Psoas muscle (tissue), 8 donors: ENCODE data around the gene LDAH. TPM values are rescaled to one million over a fixed set of nuclear protein-coding genes. Genes with fewer than 3 reads are reported as not detected.

Experiments
- ATAC-seq, 4 donors: fragments of 200-7000 bp; cut with Tn5 transposase; one replicate each; pipeline ENCODE4 v1.9.1; 2020; ENCODE audit warnings: moderate library complexity in 3 of 4, mild to moderate bottlenecking in 2 of 4
- DNase-seq, 2 donors: peaks; one replicate each; pipeline ENCODE4 v3.0.0-alpha.2; 2020
- H3K27ac ChIP-seq: fragments of 200-600 bp; one replicate; pipeline ENCODE4 v1.8.0; 2022
- H3K27me3 ChIP-seq, 3 donors: fragments of 200-600 bp in 1 of 3; one replicate each; pipeline versions ENCODE4 v1.6.1 to v1.8.0; 2013 to 2022; ENCODE audit warnings: low read length in 2 of 3, mild to moderate bottlenecking in 2 of 3, moderate library complexity in 1 of 3; ENCODE audit not compliant: insufficient read depth in 3 of 3
- H3K36me3 ChIP-seq, 2 donors: fragments of 200-600 bp in 1 of 2; one replicate each; pipeline versions ENCODE4 v1.6.1 to v1.8.0; 2013 to 2022; ENCODE audit warnings: low read depth in 1 of 2, mild to moderate bottlenecking in 1 of 2, moderate library complexity in 1 of 2; ENCODE audit not compliant: insufficient read depth in 1 of 2
- H3K4me1 ChIP-seq: fragments of 200-600 bp; one replicate; pipeline ENCODE4 v1.8.0; 2022
- H3K4me3 ChIP-seq: fragments of 200-600 bp; one replicate; pipeline ENCODE4 v1.8.0; 2022; ENCODE audit warnings: mild to moderate bottlenecking
- H3K9me3 ChIP-seq: fragments of 200-600 bp; one replicate; pipeline ENCODE4 v1.8.0; 2022
- WGBS, 3 donors: extraction: QIAGEN DNeasy Blood & Tissue Kit; methylation state at CpG; one replicate each; pipeline versions ENCODE4 v1.1.6 to v1.1.7; 2013; 5-methylcytosine and 5-hydroxymethylcytosine counted together
- intact Hi-C, 2 donors: fragments of 100-400 bp; cut with DNase I; formaldehyde crosslinking; loops; one replicate each; pipeline versions ENCODE4 v1.11.0 to v1.14.2; 2022
- polyA plus RNA-seq, 3 donors: library from polyadenylated mRNA; stranded (reverse); fragments of 200-250 nt; gene quantifications; one replicate each; pipeline ENCODE4 v1.2.3, GENCODE V29; 2013
- total RNA-seq, 4 donors: library from RNA; stranded (reverse); fragmentation: NEBNext Ultra II Directional in 2 of 4; extraction: Animal tissue kit (Norgen Biotek cat#: 25700) in 2 of 4; gene quantifications; one replicate each; pipeline versions ENCODE4 v1.2.1 to v1.2.4, GENCODE V29; 2021 to 2023
- TF ChIP-seq, protein P1 (sequence below): fragments of 200-600 bp; IDR thresholded peaks from one replicate; pipeline ENCODE4 v1.8.0; 2022; ENCODE audit warnings: antibody characterized with exemption
- donor health status: healthy with polysubstance abuse.
- donor health status: DM: no; HTN: no; CAD: no; lungs with moderate emphysema.
- donor health status: Bipolar disorder and iron deficiency.
- donor health status: healthy.
- donor health status: DM: yes; HTN: yes; CAD: no.
- donor health status: DM: no; HTN: no; CAD: no.
- donor health status: DM: no; HTN: no; CAD: no.
- donor health status: DM: yes; HTN: yes; CAD: no.

Gene LDAH
- total and polyA plus RNA-seq, 7 donors, result 0.56 to 1.9 (median 1.6) TPM

- 0 to 1% (median 0%) methylated on average over 48 to 72 of the region's 72 CpGs for WGBS, 3 donors
- Histone ChIP-seq H3K36me3 (no peaks in the 10 kb centered on the region), H3K4me3 (peak within 1 kb of the TSS; percentile 97), H3K4me1 (peaks cover 9% of the 10 kb centered on the region), H3K27me3 (no peaks in the 10 kb centered on the region), H3K9me3 (no peaks in the 10 kb centered on the region), H3K27ac (peak within 1 kb of the TSS; percentile 88)
- intact Hi-C loops, result no loop called here
- ATAC-seq (peak; percentile 98), DNase-seq (peak; percentile 86 to 93)
- TF ChIP-seq, protein P1, sequence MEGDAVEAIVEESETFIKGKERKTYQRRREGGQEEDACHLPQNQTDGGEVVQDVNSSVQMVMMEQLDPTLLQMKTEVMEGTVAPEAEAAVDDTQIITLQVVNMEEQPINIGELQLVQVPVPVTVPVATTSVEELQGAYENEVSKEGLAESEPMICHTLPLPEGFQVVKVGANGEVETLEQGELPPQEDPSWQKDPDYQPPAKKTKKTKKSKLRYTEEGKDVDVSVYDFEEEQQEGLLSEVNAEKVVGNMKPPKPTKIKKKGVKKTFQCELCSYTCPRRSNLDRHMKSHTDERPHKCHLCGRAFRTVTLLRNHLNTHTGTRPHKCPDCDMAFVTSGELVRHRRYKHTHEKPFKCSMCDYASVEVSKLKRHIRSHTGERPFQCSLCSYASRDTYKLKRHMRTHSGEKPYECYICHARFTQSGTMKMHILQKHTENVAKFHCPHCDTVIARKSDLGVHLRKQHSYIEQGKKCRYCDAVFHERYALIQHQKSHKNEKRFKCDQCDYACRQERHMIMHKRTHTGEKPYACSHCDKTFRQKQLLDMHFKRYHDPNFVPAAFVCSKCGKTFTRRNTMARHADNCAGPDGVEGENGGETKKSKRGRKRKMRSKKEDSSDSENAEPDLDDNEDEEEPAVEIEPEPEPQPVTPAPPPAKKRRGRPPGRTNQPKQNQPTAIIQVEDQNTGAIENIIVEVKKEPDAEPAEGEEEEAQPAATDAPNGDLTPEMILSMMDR, result peak; percentile 96
Measured at GRCh38 chr2:20650877-20651730, 171.8 kb downstream of the LDAH start, which contains the start of gene HS1BP3. Gene HS1BP3, minus strand, starts transcription at chr2:20651098. Its CDS starts 35 bp downstream, at chr2:20651063.

DNA sequence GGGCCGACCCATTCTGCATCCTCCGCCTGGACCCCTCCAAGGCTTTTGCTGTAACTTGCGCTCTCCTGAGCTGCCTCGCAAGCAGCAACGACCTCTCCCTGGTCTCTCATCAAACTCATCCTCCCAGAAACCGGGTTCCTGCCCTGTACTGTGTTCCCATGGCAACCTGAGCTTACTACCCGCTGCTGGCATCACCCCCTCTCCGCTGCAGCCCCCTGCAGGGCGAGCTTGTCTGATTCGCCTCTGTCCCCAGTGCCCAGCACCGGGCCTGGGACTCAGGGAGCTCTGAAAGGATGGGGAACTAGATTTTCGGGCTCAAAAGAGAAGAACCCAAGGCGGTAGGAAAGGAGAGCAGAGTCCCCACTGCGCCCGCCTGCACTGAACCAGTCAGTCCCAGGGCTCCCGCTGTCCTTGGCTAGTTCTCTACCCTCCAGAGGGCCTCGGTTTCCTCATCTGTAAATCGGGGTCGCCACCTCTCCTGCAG lies 172.5 kb downstream of the LDAH start:
- intact Hi-C loops, result no loop called here

DNA sequence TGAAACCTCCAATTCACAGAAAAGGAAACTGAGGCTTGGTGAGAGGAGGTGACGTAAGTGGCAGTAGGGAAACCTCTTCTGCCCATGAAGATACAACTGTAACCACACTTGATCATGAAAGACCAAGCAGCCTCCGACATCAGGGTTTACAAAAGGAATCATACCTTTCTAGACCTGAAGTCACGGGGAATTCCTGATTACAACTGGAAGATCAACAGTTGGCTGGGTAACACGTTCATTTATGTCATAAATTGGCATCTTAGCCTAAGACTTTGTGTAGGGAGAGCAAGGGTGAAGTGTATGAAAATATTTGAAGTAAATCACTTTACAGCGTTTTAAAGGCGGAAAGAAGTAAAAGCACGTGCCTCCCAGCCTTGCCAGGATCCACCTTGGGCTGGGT lies 172.9 kb downstream of the LDAH start:
- Histone ChIP-seq H3K4me1 (peaks cover 9% of the 10 kb centered on the region), H3K9me3 (no peaks in the 10 kb centered on the region), H3K27ac (no peak overlapping the region), H3K4me3 (peak overlapping the region; percentile 97), H3K36me3 (peaks cover 0 to 10% of the 10 kb centered on the region in 2 donors), H3K27me3 (no peaks in the 10 kb centered on the region)
- DNase-seq, result no peak
- 67 to 78% (median 71%) methylated on average over 7 of the region's 7 CpGs for WGBS, 3 donors
- intact Hi-C loops, result no loop called here
- TF ChIP-seq, protein P1, result no peak
- no peak for ATAC-seq

More for the DNA sequence above, 172.5 kb downstream of the LDAH start:
- H3K27ac ChIP-seq, result peak overlapping the region; percentile 88
- ATAC-seq (peak; percentile 1 to 22 (median 6)), DNase-seq (no peak)
- H3K36me3 ChIP-seq, result peaks cover 0 to 5% of the 10 kb centered on the region in 2 donors
- no peaks in the 10 kb centered on the region for H3K9me3 ChIP-seq
- peaks cover 9% of the 10 kb centered on the region for H3K4me1 ChIP-seq
- TF ChIP-seq, protein P1, result no peak
- 14 to 19% (median 15%) methylated on average over 15 to 19 of the region's 19 CpGs for WGBS, 3 donors
- no peaks in the 10 kb centered on the region for H3K27me3 ChIP-seq
- H3K4me3 ChIP-seq, result peak overlapping the region; percentile 97

DNA sequence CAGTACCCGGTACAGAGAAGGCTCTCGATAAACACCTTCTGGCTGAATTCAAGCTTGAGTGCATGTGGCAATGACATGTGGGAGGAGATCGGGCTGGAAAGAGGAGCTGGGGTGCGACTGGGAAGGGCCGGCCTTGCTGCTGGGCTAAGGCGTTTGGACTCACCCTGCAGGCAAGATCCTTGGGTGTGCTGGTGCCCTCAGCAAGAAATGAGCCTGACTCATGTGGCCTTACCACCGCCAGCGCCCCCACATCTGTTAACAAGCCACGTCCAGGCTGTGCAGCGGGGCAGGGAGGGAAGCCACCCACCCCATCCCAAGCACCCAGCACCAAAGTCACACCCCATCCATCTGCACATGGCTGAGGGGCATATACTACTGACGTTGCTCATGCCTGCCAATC lies 173.3 kb downstream of the LDAH start:
- peak overlapping the region; percentile 97 for H3K4me3 ChIP-seq
- WGBS, 3 donors, result 84 to 92% (median 90%) methylated on average over 11 of the region's 11 CpGs
- DNase-seq, result peak in 1 of 2 donors; percentile 53
- H3K36me3 ChIP-seq, result peaks cover 0 to 14% of the 10 kb centered on the region in 2 donors
- TF ChIP-seq, protein P1, result no peak
- no peak for ATAC-seq
- intact Hi-C loops, result no loop called here
- H3K27ac ChIP-seq, result no peak overlapping the region
- no peaks in the 10 kb centered on the region for H3K9me3 ChIP-seq
- H3K4me1 ChIP-seq, result peaks cover 9% of the 10 kb centered on the region
- no peaks in the 10 kb centered on the region for H3K27me3 ChIP-seq
